Eye (tissue), 1 donor: ENCODE data around the gene TELO2.

Experiments used
- DNase-seq: peaks from one replicate; pipeline ENCODE4 v3.0.0-alpha.2; 2015

Gene TELO2

DNA sequence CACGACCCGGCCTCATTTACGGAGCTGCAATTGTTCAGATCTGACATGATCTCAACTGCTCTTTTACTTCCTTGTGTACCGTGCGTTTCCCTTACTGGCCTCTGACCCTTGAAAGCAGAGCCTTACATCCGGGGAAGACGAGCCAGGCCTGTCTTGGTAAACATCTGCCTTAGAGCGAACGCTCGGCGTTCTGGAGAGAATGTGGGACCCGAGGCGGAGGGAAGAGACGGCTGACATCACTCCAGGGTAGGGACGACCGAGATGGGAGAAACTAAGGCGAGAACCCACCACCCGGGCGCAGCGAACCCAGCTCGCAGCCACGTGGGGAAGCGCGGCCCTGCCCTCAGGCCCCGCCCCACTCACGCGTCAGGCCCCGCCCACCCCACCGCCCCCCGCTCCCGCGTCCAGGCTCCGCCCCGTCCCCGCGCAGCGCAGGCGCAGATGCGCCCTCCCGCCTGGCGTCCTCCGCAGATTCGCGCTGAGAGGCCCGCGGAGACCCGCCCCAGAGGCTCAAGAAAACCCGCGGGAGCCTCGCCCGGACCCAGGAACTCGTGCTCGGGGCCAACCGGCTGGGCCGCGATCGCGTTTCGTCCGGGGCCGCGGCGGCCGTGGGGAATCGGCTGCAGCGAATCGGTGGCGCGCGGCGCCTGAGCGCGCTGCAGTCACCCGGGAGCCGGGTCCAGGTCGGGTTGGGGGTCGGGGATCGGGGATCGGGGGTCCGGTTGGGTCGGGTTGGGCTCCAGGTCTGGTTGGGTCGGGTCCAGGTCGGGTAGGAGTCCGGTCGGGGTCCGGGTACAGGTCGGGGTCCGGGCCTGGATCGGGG is at the start of gene TELO2:
Gene TELO2, plus strand, starts transcription at position 438 of the 823 bp plus-strand sequence. CDS start 922 bp downstream, outside the sequence.
- peak; percentile 94 for DNase-seq

DNA sequence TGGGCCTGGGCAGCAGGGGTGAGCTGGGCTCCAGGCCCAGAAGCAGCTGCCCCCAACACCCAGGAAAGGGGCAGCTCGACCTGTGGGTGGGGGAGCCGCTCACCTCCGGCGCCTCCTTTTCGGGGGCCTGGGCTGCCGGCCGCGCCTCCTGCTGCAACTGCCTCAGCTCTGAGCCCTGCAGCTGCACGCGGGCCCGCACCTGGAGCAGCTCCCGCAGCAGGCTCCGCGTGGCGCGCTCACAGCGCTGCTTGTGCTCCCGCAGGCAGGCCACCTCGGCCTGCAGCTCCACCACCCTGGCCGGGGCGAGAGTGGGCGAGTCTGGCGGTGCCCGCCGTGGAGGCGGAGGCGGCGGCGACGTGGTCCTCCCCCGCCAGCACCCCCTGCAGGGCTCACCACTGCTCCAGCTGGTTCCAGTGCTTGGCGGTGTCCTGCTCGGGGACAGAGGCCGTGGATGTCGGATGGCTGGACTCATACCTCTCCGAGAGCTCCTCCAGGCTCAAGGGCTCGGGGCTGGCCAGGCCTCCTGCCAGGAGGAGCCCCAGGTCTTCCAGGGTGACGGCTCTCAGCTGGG is 49.7 kb upstream of the TELO2 start:
- DNase-seq, result no peak

DNA sequence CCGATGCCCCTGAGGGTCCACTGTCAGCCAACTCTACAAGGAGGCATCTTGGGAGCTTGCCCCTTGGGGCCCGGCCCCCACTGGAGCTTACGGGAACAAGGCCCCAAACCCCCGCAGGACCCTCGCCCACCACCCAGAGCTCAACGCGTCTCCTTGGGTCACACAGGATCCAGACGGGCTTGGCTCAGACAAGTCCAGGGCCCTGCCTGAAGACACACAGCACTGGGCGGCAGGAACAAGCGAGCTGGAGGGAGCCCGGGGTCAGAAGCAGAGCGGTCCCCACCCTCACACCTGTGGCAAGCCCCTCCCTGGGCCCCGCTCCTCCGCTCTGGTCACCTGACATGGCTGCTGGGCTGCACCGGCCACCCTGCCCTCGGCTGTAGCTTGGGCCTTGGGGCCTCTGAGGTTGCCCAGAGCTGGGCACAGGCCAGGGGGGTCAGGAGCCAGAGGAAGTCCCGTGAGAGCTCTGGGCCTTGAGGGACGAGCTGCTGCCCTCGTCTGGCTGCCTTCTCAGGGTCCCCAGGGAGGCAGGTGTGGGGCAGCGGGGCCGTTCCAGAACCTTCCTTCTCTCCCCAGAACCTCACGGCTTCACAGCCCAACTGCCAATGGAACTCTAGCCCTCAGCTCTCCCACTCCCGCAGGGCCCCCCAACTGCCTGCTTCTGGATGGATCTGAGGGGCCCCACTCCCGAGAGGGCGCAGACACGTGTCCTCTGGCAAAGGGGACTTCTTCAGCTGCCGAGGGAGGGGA is 49.0 kb upstream of the TELO2 start, which contains the start of gene CCDC154:
Gene CCDC154, minus strand, starts transcription at position 577 of the 750 bp plus-strand sequence. Its CDS starts 234 bp downstream, at position 343.
- no peak for DNase-seq

DNA sequence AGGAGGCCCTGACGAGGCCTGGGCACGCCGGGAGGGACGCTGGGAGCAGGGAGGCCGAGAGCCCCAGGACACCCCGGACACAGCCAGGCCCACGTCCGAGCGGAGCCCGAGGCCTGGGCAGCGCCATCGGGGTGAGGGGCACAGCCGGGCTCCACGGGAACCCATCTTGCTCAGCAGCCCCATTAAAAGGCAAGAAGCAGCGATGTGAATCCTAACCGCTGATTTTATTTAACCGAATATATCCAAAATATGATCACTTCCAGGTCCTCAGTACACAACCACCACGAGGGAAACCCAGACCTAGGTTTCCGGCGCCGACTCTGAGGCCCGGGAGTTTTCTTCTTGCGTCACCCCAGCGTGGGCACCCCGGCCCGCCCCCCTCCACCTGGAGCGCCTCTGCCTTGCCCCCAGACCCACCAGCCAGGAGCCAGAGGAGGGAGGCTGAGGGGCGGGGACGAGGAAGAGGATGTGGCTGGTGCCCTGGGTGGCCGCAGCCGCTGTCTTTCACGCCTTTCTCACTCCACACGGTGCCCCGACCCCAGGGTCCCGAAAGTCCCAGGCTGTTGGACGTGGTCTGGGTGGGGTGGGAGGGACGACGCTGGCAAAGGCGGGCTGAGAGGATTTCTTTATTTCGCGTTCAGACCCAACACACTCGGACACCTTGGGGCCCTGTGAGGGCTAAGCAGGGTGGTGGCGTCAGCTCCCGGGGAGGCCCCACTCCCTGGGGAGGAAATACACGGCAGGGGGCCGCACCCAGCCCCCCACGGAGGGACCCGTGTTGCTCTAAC is 48.2 kb upstream of the TELO2 start:
- DNase-seq, result no peak

DNA sequence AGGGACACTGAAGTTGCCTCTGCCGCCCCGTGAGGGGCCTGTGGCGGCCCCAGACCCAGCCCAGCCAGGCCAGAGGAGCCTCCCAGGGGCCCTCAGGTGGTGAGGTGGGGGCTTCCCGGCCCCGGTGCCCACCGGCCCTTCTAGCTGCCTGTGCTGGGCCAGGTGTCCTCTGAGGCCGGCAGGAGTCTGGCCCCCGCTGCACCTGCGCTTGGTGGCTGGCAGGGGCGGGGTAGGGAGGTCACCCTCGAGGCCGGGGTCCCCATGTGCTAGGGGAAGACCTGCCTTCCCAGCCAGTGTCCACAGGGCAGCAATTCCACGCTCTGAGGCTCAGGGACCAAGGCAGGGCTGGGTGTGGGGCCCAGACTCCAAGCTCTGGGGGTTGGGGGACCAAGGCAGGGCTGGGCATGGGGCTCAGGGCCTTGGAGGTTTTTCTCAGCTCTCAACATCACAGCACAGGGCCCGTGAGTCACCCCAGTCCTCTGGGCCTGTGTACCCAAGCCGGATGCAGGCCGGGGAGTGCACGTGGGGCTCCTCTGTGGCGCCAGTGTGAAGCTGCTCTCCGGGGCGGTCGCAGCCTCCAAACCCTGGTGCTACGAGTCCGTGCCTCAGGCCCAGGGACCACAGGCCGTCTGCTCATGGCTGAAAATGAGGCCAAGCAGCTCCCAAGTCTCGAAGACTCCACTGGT is 47.5 kb upstream of the TELO2 start:
- no peak for DNase-seq

DNA sequence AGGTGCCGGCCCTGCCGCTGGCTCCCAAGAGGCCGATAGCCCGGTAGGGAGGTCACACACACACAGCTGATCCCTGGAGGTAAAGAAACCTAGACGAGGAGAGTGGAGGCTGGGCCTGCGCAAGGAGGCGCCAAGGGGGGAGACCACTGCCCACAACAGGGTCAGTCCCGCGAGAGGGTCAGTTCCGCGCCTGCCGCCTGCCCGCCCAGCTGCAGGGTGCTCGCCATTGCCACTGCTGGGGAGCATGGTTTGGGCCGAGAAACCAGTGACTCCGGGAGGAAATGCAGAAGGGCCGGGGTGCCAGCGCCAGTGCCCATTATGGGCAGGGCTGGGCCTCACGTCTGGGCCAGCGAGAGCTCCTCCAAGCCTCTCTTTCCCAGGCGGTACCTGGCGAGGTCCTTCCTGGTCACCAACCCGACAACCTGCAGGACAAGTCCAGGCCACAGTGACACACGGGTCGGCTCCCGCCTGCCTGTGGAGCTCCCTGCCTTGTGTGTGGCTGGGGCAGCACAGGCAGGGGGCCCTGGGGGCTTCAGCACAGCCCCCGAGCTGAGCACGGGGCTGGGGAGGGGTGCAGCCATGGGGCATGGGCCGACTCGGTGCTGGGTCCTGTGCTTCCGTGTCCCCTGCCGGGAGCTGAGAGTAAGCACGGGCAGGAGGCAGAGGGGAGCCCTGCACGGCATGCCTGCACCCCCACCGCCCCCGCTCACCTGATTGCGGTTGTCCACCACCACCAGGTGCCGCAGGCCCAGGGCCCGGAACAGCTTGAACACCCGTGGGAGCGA is 46.7 kb upstream of the TELO2 start:
- no peak for DNase-seq

DNA sequence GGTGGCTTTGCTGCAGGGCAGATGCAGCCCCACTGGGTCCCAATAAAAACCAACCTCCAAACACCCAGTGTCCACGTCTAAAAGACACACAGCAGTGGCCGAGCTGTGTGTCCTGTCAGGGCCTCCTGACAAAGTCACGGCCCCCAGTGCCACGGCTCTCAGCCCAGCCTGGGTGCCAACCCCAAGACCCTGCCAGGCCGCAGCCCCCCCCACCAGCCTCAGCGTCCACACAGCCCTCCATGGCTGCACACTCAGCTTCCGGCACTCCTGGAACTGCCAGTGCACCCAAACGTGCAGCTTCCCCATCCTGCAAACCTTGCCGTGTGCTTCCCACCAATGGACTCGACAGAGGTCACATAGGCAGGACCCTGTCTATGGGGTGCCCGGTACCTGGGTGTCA is 45.2 kb upstream of the TELO2 start:
- no peak for DNase-seq

DNA sequence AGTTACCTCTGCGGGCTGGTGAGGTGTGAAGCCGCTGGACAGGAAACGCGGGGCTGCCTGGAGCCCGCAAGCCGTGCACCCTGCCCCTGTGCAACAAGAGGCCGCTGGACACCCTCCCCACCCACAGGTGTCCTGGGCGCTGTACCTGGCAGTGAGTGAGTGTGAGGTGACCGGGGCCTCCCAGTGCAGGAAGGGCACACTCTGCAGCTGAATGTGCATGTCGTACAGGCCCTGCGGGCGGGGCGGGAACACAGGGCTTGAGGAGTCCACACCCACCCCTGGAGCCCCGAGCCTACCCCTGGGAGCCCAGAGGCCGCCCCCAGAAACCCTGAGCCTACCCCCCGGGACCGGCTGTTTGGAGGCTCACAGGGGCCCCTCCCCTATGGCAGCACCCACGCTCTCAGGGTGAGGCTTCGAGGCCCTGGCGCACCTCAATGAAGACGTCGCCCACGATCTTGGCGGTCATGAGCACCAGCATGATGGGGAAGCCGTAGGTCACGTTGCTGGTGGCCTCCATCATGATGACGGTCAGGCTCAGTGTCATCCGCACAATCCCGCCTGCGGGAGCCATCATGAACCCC is 44.5 kb upstream of the TELO2 start:
- DNase-seq, result no peak

DNA sequence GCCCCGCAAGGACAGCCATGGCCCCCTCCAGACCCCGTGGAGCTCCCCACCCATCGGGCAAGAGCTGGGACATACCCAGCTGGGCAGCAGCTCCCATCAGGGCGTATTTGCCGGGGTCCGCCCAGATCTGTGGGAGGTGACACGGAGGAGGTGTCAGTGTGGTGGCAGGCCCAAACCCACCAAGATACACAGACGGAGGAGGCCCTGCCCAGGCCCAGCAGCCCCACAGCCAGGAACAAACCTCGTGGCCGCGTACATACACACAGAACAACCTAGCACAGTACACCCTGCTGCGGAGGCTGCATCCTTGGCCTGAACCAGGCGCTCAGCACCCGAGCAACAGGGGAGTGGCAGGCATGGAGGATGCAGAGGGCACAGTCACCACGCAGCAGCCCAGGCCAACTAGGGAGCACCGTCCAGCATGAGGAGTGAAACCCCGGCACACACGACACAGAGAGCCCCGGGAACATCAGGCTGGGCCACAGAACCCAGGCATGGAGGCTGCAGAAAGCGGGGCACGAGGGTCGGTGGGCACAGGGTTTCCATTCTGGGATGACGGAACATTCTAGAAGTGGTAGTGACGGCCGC is 43.9 kb upstream of the TELO2 start:
- no peak for DNase-seq

DNA sequence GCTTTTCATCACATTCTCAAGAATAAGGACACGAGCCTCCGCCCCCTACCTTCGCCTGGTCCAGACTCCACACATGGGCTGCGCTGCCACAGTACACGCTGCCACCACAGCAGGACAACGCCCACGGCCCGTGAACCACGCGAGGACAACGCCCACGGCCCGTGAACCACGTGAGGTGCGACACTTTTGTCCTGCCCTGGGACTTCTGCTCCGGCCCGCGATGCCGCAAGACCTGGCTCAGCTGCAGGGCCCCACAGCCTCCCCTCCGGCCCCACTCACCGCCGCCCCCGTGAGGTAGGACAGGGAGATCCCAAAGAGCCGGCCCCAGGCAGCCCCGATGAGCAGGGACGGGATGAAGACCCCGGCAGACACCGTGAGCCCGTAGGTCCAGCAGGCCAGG is 42.9 kb upstream of the TELO2 start:
- no peak for DNase-seq

DNA sequence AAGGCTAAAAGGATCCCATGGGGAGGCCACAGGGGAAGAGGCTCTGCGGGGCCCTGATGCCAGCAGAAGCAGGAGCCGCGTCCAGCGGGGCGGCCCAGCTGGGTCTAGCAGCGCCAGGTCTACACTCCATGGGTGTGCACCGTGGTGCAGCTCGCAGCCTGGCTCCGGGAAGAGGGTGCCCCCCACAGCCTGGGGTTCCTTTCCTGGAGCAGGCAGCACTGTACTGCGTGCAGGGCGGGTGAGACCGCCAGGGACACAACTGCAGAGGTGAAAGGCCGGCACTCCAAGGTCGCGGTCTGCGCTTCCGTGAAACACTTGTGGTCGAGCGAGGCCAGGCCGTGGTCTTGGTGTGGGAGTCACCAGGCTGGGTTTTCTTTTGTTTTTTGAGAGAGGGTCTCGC is 42.3 kb upstream of the TELO2 start:
- DNase-seq, result no peak

DNA sequence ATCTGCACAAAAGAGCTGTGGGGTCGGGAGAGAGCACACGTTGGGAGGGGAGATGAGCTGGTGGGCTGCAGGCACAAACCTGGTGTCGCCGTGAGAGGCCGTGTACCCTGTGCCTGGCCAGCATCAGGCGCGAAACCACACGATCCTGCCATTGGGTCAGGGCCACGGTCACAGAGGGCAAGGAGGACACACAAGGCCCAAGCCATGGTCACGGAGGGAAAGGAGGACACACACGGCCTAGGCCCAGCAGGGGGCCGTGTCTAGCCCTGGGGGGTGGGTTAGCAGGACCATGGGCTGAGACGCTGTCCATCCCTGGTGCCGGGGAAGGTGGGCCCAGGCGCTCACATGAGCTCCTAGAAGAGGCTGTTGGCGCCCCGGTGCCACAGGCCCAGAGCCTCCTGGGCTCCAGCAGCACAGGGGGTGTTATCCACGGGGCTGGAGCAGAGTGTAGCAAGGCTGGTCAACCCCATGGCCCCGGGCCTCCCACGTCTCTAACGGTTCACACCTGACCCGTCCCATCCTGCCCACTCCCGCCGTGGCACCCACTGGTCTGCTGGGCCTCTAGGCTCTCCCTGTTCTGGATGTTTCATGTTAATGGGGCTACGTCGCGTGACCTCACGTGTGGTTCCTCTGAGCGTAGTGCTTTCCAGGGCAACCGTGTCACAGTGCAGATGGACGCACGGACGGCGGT is 41.3 kb upstream of the TELO2 start:
- no peak for DNase-seq

DNA sequence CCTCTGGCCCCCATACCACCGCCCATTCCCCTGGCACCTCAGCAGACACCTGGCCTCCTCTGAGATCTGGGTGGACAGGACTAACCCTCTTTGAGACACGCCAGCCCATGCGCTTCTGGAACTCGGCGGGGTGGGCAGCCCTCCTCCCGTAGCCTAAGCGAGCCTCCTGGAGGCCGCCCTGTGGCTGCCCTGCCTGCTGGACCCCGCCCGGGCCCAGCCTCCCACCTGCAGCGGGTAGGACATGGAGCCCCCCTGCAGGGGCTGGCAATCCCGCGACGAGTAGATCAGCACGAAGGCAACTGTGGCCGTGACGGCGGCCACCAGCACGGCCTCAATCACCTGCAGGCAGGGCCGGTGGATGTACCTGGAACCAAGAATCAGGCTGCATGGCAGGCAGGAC is 40.6 kb upstream of the TELO2 start:
- DNase-seq, result no peak

DNA sequence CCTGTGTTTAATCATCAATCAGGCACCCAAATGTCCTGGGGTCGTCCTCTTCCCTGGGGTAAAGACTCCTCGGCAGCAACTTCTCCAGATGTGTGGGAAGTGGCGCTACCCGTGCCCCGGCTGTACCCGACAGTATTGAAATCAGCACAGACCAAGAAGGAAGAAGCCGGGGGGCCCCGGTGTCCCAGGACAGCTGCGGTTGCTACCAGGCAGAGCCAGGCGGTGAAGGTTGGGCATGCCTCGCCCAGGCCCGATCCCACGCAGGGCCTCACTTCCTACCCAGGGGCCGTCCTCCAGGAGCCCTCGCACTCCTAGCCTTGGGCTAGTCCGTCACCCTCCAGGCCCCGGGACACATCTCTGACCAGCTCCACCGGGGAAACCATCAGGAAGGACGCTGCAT is 39.8 kb upstream of the TELO2 start:
- no peak for DNase-seq

DNA sequence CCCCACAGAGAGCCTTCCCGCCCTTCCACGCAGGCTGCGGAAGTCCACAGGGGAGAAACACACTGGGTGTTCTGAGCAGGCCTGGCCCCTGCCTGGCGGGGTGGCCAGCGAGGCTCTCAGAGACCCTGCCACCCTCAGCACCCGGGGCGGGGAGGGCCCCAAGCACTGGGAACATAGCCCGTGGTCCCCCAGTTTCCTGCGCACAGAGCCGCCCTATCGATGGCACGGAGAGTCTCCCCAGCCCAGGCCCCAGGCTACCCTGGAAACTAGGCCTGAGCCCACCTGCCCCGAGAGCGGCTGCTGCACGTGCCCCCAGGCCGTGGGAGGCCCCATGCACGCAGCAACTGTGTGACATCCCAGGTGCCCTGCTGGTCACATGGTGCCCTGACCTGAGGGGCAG is 38.6 kb upstream of the TELO2 start:
- DNase-seq, result no peak

DNA sequence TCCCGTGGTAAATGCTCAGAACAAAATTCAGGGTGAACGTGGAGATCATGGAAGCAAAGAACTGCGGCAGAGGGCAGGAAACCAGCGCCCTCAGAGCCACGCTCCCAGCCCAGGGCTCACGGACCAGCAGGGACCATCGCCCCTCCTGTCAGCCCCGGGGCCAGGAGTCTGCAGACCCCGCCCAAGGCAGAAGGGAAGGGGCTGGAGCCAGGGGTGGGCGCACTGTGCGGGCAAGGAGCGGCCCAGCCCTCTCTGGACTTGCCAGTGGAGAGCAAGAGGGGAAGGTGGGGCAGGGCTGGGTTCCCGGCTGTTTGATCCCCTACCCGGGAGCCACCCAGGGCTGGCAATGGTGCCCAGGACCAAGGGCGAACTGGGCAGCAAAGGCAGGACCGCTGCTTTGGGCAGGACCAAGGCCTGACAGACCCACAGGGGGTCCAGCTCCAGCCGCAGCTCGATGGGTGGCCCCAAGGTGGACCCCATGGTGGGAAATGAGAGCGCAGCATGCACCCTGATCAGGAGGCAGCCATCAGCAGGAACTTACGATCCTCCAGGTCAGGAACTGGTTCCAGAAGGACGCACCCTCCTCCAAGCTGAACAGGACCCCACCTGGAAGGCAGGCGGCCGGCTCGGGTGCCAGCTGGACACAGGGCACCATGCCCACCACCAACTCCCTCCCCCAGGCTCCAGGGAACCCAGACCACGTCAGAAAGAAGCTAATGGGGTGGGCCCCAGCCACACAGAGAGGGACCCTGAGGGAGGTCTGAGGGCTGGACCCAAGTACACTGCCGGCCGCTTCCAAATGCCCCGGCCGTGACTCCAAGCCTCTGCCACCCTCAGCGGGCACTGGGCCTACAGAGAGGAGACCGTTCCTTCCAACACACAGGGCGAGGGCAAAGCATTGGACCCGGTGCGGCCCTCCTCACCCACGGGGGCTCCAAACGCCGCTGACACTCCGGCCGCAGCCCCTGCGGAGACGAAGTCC is 37.7 kb upstream of the TELO2 start:
- DNase-seq, result no peak

DNA sequence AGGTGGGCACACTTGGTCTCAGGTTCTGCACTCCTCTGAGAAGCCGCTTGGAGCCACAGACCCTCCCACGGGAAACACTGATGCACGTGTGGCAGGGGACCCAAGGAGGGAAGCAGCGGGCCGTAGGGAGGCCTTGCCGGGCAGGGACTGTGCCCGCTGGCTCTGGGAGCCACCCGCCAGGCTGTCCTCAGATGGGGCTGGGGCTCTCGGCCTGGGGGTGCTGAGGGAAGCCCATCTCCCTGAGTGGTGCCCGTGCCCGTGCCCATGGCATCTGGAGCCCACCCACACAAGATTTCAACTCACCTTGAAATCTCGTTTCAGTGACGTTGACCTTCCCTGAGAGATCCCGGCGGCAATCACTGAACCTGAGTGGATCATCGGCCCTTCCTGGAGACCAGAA is 36.2 kb upstream of the TELO2 start:
- DNase-seq, result no peak

DNA sequence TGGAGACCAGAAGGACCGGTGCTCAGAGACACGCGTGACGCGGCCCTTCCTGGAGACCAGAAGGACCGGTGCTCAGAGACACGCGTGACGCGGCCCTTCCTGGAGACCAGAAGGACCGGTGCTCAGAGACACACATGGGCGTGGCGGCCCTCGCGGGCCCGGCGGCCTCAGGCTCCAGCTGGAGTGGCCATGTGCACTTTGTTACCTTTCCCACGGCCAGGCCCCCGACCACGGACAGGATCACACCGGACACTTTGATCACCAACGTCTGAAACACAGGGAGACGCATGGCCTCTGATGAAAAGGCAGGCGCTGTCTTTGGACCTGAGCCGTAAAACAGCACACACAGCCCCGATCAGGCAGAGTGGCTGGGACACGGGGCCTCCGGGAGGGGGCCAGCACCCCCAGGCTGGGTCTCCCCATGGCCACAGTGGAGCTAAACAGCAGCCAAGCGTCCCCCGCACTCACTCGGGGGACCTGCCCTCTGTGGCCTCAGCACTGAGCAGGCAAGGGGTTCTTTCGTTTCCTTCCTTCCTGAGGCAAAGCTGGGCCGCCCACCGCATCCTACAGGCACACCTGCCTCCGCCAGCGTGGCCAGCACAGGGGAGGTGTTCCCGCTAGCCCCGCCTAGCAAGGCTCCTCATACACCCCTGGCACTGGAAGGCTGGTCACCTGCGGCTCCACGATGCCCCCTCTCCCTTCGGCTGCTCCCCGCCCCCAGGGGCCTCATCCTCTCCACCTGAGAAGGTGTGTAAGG is 35.5 kb upstream of the TELO2 start:
- DNase-seq, result no peak
